ENCODE data around the gene PBLD.

DNA sequence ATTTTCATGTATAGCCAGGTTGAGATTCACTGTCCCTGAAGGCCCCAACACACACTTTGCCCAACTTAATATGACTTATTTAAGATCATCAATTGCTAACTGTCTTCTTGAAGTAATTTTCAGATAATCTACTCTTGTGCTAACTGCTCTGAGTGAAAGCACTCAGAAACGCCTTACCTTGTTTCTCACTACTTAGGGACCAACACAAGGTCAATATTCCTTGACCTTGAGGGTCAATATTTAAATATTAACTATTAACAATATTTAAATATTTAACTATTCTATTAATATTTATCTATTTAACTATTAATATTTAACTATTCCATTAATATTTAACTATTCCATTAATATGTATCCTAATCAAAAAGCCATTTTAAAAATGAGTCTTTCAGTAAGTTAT lies 26.9 kb downstream of the PBLD start:
- TF ChIP-seq, protein P1, sequence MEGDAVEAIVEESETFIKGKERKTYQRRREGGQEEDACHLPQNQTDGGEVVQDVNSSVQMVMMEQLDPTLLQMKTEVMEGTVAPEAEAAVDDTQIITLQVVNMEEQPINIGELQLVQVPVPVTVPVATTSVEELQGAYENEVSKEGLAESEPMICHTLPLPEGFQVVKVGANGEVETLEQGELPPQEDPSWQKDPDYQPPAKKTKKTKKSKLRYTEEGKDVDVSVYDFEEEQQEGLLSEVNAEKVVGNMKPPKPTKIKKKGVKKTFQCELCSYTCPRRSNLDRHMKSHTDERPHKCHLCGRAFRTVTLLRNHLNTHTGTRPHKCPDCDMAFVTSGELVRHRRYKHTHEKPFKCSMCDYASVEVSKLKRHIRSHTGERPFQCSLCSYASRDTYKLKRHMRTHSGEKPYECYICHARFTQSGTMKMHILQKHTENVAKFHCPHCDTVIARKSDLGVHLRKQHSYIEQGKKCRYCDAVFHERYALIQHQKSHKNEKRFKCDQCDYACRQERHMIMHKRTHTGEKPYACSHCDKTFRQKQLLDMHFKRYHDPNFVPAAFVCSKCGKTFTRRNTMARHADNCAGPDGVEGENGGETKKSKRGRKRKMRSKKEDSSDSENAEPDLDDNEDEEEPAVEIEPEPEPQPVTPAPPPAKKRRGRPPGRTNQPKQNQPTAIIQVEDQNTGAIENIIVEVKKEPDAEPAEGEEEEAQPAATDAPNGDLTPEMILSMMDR (IDR thresholded peaks at IDR 0.05), result no peak
- TF ChIP-seq POLR2A (IDR thresholded peaks at IDR 0.05), result no peak
